Epithelial cell of proximal tubule (primary cell): Measurements from ENCODE around the gene PIK3C2G. TPM values are rescaled to one million over a fixed set of nuclear protein-coding genes. Genes with fewer than 3 reads are reported as not detected.

Experiments used
- DNase-seq: peaks from one replicate; pipeline ENCODE4 v3.0.0-alpha.2; 2011; ENCODE audit warnings: low read depth
- H3K4me3 ChIP-seq: 2 replicates; pipeline ENCODE4 v1.5.1; 2011; ENCODE audit warnings: low read depth, mild to moderate bottlenecking, low read length
- CTCF ChIP-seq: conservative IDR thresholded peaks from 2 replicates; pipeline ENCODE4 v1.5.1; 2012; ENCODE audit warnings: low read depth, mild to moderate bottlenecking, low read length
- total RNA-seq: library from RNA; depleted of rRNA; stranded (reverse); fragments of >200 nt; gene quantifications from 2 replicates; pipeline ENCODE4 v1.2.3, GENCODE V29; 2015

The PIK3C2G gene
- total RNA-seq, 1 donor from 2014 or later, result 0.12 TPM

GRCh38 chr12:18652596-18652995, 391.3 kb downstream of the PIK3C2G start:
- no peak overlapping the region for H3K4me3 ChIP-seq
- DNase-seq, result no peak
- TF ChIP-seq CTCF, result no peak

GRCh38 chr12:18653465-18653864, 392.1 kb downstream of the PIK3C2G start:
- TF ChIP-seq CTCF, result no peak
- H3K4me3 ChIP-seq, result no peak overlapping the region
- DNase-seq, result no peak

GRCh38 chr12:18655351-18655750, 394.0 kb downstream of the PIK3C2G start:
- no peak for DNase-seq
- TF ChIP-seq CTCF, result no peak
- no peak overlapping the region for H3K4me3 ChIP-seq

GRCh38 chr12:18658179-18658578, 396.9 kb downstream of the PIK3C2G start:
- H3K4me3 ChIP-seq, result no peak overlapping the region
- TF ChIP-seq CTCF, result no peak
- DNase-seq, result no peak

- no peak overlapping the region for H3K4me3 ChIP-seq
- DNase-seq, result peak; percentile 27
- no peak for TF ChIP-seq CTCF
Measured at GRCh38 chr12:18658829-18659228, 397.5 kb downstream of the PIK3C2G start.

- no peak for TF ChIP-seq CTCF
- DNase-seq, result no peak
- no peak overlapping the region for H3K4me3 ChIP-seq
Measured at GRCh38 chr12:18676141-18676540, 414.8 kb downstream of the PIK3C2G start.

- H3K4me3 ChIP-seq, result no peak overlapping the region
- no peak for TF ChIP-seq CTCF
- DNase-seq, result no peak
Measured at GRCh38 chr12:18676996-18677588, 415.8 kb downstream of the PIK3C2G start.
